ENCODE results near the gene UFSP1. TPM values are rescaled to one million over a fixed set of nuclear protein-coding genes. Genes with fewer than 3 reads are reported as not detected.

The UFSP1 gene
- polyA plus RNA-seq, 1 experiment, result 2.0 TPM

DNA sequence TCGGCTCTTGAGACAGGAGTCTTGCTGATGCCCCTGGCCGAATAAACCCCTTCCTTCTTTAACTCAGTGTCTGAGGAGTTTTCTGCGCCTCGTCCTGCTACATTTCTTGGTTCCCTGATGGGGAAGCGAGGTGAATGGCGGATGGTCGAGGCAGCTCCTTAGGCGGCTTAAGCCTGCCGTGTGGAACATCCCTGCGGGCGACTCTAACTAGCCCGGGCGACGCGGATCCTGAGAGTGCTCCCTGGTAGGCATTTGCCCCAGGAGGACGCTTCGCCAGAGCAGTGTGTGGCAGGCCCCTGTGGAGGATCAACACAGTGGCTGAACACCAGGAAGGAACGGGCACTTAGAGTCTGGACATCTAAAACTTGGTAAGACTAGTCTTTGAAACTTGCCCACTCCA is 50.2 kb downstream of the UFSP1 start:
- POLR2A ChIA-PET, result no interaction called here
- TF ChIP-seq, protein P1, sequence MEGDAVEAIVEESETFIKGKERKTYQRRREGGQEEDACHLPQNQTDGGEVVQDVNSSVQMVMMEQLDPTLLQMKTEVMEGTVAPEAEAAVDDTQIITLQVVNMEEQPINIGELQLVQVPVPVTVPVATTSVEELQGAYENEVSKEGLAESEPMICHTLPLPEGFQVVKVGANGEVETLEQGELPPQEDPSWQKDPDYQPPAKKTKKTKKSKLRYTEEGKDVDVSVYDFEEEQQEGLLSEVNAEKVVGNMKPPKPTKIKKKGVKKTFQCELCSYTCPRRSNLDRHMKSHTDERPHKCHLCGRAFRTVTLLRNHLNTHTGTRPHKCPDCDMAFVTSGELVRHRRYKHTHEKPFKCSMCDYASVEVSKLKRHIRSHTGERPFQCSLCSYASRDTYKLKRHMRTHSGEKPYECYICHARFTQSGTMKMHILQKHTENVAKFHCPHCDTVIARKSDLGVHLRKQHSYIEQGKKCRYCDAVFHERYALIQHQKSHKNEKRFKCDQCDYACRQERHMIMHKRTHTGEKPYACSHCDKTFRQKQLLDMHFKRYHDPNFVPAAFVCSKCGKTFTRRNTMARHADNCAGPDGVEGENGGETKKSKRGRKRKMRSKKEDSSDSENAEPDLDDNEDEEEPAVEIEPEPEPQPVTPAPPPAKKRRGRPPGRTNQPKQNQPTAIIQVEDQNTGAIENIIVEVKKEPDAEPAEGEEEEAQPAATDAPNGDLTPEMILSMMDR (IDR thresholded peaks at IDR 0.05; ENCODE audit: insufficient read depth, low read depth, low read length), result no peak
- H3K4me3 ChIP-seq (ENCODE audit: low read depth, low read length), result no peak overlapping the region
- DNase-seq (ENCODE audit: low read depth), result no peak
- H3K27me3 ChIP-seq (ENCODE audit: control insufficient read depth, insufficient read depth, low read length), result no peaks in the 10 kb centered on the region
- no peaks in the 10 kb centered on the region for H3K36me3 ChIP-seq (ENCODE audit: control insufficient read depth, insufficient read depth, low read length)
- CTCF ChIA-PET, result no interaction called here

Small RNAs within 50 kb of the gene (small RNA-seq; reads per million reads assigned to genes)
- gene RN7SL549P (ENCODE audit: insufficient read length, low read depth, low replicate concordance) (not detected), gene RPS29P15 (ENCODE audit: insufficient read length, low read depth, low replicate concordance) (not detected)

Other genes starting within 250 kb of the UFSP1 start
- 0.49 and 0.72 TPM in 2 replicates for gene TFR2, start 248.2 kb downstream of the UFSP1 start, polyA plus RNA-seq (2011; rRNA removed)
- gene ACTL6B, start 233.3 kb downstream of the UFSP1 start, polyA plus RNA-seq (2011; rRNA removed), result not detected in 2 replicates
- 87.4 and 172 TPM in 2 replicates for gene GNB2, start 216.0 kb downstream of the UFSP1 start, polyA plus RNA-seq (2011; rRNA removed)
- gene GIGYF1, start 195.5 kb downstream of the UFSP1 start, polyA plus RNA-seq (2011; rRNA removed), result 5.7 and 7.6 TPM in 2 replicates
- gene POP7, start 183.6 kb downstream of the UFSP1 start, polyA plus RNA-seq (2011; rRNA removed), result 24.5 and 35.2 TPM in 2 replicates
- not detected in 2 replicates for gene EPO, start 169.2 kb downstream of the UFSP1 start, polyA plus RNA-seq (2011; rRNA removed)
- gene ZAN, start 156.1 kb downstream of the UFSP1 start, polyA plus RNA-seq (2011; rRNA removed), result not detected in 2 replicates
- gene EPHB4, start 62.2 kb downstream of the UFSP1 start, polyA plus RNA-seq (2011; rRNA removed), result 23.8 and 30.5 TPM in 2 replicates
- gene SLC12A9, start 37.0 kb downstream of the UFSP1 start, polyA plus RNA-seq (2011; rRNA removed), result 14.2 and 23.1 TPM in 2 replicates
- gene TRIP6, start 22.3 kb downstream of the UFSP1 start, polyA plus RNA-seq (2011; rRNA removed), result 70.3 and 105 TPM in 2 replicates
- gene SRRT, start 14.6 kb downstream of the UFSP1 start, polyA plus RNA-seq (2011; rRNA removed), result 37.4 and 47.1 TPM in 2 replicates
- 0.05 and 0.22 TPM in 2 replicates for gene ACHE, start 6.2 kb upstream of the UFSP1 start, polyA plus RNA-seq (2011; rRNA removed)
- gene MUC3A, start 59.8 kb upstream of the UFSP1 start, polyA plus RNA-seq (2011; rRNA removed), result not detected in 2 replicates
- 0.89 and 2.0 TPM in 2 replicates for gene MUC12, start 79.8 kb upstream of the UFSP1 start, polyA plus RNA-seq (2011; rRNA removed)
- not detected in 2 replicates for gene MUC17, start 130.4 kb upstream of the UFSP1 start, polyA plus RNA-seq (2011; rRNA removed)
- 3.2 and 4.9 TPM in 2 replicates for gene TRIM56, start 195.8 kb upstream of the UFSP1 start, polyA plus RNA-seq (2011; rRNA removed)
- gene SERPINE1, start 237.4 kb upstream of the UFSP1 start, polyA plus RNA-seq (2011; rRNA removed), result 1,118 and 1,433 TPM in 2 replicates